Right renal cortex interstitium (tissue), 3 donors: ENCODE results near the gene ZNF772. TPM values are rescaled to one million over a fixed set of nuclear protein-coding genes. Genes with fewer than 3 reads are reported as not detected.
"Not testable (repeated sequence)": the region's sequence is repeated elsewhere in the genome, so short reads cannot be mapped to it uniquely, and the experiment has no call there.

Source experiments
- DNase-seq, 3 donors: peaks; one replicate each; pipeline ENCODE4 v3.0.0-alpha.2; 2013; ENCODE audit warnings: low read depth in 3 of 3, low spot score in 2 of 3
- polyA plus RNA-seq, 3 donors: library from polyadenylated mRNA; unstranded; fragments of 120-200 nt; gene quantifications; one replicate each; pipeline ENCODE4 v1.2.1, GENCODE V29; 2013; ENCODE audit not compliant: insufficient read length in 3 of 3

The ZNF772 gene
- 10 to 100 TPM; 20.6 to 23.9 (median 21.3) TPM for polyA plus RNA-seq

GRCh38 chr19:57477191-57478008 is at the start of gene ZNF772:
Gene ZNF772 (minus strand): TSS chr19:57477566. CDS start chr19:57477309, 257 bp downstream.
- peak; percentile 86 to 95 (median 93) for DNase-seq

- not testable (repeated sequence) for DNase-seq
Measured at GRCh38 chr19:57518021-57518420, 40.7 kb upstream of the ZNF772 start.

- DNase-seq: no peak
Measured at GRCh38 chr19:57515255-57515654, 37.9 kb upstream of the ZNF772 start.

- DNase-seq: no peak
Measured at GRCh38 chr19:57512845-57513244, 35.5 kb upstream of the ZNF772 start.

GRCh38 chr19:57511484-57511883 is 34.1 kb upstream of the ZNF772 start:
- no peak for DNase-seq

GRCh38 chr19:57506163-57506562 is 28.8 kb upstream of the ZNF772 start:
- DNase-seq: no peak

GRCh38 chr19:57500400-57500799 is 23.0 kb upstream of the ZNF772 start:
- not testable (repeated sequence) for DNase-seq

GRCh38 chr19:57499680-57500395 is 22.5 kb upstream of the ZNF772 start, which contains the start of gene ZNF773:
Gene ZNF773 (plus strand): TSS chr19:57499938. CDS start chr19:57500081, 143 bp downstream.
- DNase-seq: peak; percentile 80 to 91 (median 85)

GRCh38 chr19:57499332-57499679 is 21.9 kb upstream of the ZNF772 start:
- DNase-seq: not testable (repeated sequence)

- DNase-seq: not testable (repeated sequence)
Measured at GRCh38 chr19:57488299-57488644, 10.9 kb upstream of the ZNF772 start.

- peak; percentile 80 to 88 (median 84) for DNase-seq
Measured at GRCh38 chr19:57487477-57488298, 10.3 kb upstream of the ZNF772 start, which contains the start of gene ZNF419. Gene ZNF419 (plus strand): TSS chr19:57487750. CDS start chr19:57487951, 201 bp downstream.

GRCh38 chr19:57473646-57474045 is 3.7 kb downstream of the ZNF772 start:
- DNase-seq: no peak

GRCh38 chr19:57466489-57466888 is 10.9 kb downstream of the ZNF772 start:
- no peak for DNase-seq

- DNase-seq: no peak
Measured at GRCh38 chr19:57465680-57466381, 11.5 kb downstream of the ZNF772 start.

- no peak for DNase-seq
Measured at GRCh38 chr19:57452307-57452706, 25.1 kb downstream of the ZNF772 start.

GRCh38 chr19:57443121-57443696 is 34.2 kb downstream of the ZNF772 start:
- no peak for DNase-seq

GRCh38 chr19:57441979-57442752 is 35.2 kb downstream of the ZNF772 start:
- DNase-seq: no peak

- no peak for DNase-seq
Measured at GRCh38 chr19:57438925-57439324, 38.4 kb downstream of the ZNF772 start.

GRCh38 chr19:57437931-57438330 is 39.4 kb downstream of the ZNF772 start:
- DNase-seq: no peak
